Activated CD4-positive, alpha-beta T cell treated with anti-CD3 and anti-CD28 coated beads, Interleukin-10, Interleukin-2, amounts not matched to agents 100 ng/mL and 50 ng/mL, durations not matched to agents 16 hours and 8 hours (primary cell): ENCODE results near the gene LSG1.
A peak's percentile ranks its signal among the peaks of the same experiment; 100 is the strongest.

ENCODE experiments used
- DNase-seq: peaks from one replicate; pipeline ENCODE4 v3.0.0-alpha.2; 2020

The LSG1 gene

DNA sequence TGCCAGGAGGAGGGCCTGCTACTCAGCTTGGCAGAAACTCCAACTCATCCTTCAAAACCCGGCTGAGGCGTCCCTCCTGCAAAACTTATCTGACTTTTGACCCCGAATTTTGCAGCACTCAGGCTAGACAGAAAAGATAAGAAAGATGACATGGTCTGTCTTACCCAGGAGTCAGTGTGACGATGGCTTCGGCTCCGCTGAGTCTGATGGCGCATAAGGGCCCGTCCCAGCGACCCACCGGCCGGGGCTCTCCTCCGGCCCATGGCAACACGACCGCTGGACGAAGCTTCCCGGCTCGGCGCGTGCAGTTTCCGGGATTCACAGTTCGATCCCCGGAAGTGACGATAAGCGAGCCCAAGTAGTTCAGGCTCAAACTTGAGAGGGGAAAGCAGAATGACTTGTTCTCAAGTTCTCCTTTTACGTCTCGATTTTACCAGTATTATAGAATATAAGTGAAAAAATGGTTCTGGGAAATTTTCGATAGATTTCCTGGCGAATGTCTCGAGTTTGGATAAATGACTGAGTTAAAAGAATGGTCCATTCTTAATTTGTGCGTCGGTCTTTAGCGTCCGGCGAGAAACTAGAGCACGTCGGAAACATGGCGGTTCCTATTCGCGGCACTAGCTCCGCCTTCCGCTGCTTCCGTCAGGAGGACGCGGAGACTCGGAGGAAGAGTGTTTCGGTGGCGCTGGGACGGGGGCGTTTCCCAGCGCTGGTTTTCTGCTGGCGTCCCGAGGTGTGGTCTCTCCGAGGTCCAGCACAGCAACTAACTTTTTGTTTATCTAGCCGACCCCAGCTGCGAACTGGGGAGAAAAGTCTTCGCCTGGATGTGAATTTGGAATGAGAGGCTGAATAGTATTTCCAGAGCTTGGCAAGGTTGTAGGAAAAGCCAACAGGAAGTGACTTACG lies at the start of gene LSG1:
Gene LSG1 (minus strand): TSS at position 292 of the 909 bp plus-strand sequence. CDS start 29 bp downstream, at position 263.
- DNase-seq = peak; percentile 93

DNA sequence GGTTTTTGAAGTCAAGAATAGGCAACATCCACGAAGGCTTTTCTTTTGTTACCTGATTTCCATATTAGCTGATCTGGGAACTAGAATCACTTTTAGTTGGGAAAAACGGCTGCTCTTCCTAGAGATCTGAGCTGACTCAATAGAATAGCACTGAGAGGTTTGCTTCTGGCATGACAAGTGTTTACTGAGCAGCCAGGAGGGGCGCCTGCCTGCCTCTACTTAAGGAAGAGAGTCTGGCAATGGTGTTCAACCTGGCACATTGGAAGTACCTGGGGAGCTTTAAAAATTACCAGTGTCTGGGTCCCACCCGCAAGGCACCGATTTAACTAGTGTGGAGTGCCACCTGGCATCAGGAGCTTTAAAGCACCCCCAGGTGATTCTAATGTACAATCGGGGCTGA lies 48.1 kb upstream of the LSG1 start:
- no peak for DNase-seq

DNA sequence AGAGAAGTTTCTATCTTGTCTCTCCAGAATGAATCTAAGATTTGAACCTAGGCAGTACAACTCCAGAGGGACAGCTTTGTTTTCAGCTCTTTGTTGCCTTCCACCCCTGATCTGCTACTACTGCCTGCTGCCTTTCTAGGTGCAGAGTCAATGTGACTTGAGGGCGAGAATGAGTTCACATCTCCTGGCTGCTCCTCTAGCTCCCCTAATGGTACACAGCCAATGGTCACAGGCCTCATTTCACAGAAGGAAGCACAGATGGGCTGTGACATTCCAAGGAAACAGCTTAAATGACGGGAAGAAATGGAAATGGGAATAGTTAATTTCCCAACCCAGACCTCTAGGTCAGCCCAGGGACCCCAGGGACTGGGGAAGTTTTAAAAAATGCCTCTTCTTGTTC lies 46.1 kb upstream of the LSG1 start:
- DNase-seq = no peak

DNA sequence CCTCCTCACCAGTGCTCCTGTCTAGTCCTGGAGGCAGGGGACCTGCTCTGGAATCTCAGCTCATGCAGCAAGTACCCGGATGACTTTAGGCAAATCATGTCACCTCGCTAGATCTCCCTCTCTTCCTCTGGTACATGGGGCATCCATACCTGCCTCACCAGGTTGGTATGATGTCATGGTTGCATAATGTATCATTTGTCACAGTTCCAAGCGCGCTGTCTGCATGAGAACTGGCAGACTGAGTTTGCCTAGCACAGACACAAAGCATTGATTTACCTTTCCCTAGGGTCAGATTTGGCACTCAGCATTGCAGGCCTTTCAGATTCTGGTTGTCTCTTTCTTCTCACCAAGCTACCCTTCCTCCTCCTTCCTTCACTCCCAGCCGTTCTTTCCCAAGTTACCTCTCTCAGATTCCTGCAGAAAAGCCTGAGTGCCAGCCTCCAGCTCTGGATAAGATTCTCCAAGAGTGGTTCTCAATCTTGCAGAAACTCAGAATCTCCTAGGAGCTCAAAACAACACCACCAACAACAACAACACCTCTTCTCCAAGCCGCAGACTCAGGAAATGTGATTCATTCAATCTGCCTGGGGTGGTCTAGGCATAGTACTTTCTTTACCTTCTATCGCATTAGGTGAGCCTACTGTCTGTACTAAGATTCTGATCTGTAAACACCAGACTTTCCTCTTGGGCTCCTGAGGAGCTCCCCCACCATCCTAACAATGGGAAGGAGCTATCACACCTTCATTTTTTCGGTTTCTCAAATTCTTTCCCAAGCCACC lies 43.2 kb upstream of the LSG1 start:
- DNase-seq = peak; percentile 39

DNA sequence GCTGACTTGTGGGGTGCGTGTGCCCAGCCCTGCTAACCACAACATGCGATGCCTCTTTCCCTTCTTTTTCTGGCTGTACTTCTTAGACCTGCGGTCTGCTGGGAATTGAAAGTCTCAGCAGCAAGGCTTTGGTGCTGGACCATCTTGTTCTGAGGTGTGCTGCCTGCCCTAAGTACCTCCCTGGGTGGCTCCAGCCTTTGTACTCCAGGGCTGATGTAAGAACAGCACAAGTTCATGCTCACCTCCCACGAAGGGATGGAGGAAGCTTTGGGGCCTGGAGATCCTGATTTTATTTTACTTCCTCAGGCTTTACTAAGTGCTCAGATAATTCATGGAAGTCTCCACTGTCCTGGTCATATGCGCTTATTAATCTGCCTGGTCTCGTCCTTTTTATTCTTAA lies 42.6 kb upstream of the LSG1 start:
- no peak for DNase-seq

DNA sequence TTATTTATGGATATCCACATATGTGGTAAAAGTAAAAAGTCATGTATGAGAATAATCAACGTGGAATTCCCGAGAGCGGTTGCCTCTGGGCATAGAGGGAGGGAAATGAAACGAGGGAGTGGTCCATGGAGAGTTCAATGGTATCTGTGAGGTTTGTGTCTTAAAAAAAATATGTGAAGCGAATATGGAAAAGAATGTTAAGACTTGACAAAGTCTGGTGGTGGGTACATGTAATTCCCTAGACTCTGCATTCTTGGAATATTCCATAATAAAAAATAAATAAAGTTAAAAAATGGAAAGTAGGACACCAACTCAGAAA lies 42.1 kb upstream of the LSG1 start:
- no peak for DNase-seq

DNA sequence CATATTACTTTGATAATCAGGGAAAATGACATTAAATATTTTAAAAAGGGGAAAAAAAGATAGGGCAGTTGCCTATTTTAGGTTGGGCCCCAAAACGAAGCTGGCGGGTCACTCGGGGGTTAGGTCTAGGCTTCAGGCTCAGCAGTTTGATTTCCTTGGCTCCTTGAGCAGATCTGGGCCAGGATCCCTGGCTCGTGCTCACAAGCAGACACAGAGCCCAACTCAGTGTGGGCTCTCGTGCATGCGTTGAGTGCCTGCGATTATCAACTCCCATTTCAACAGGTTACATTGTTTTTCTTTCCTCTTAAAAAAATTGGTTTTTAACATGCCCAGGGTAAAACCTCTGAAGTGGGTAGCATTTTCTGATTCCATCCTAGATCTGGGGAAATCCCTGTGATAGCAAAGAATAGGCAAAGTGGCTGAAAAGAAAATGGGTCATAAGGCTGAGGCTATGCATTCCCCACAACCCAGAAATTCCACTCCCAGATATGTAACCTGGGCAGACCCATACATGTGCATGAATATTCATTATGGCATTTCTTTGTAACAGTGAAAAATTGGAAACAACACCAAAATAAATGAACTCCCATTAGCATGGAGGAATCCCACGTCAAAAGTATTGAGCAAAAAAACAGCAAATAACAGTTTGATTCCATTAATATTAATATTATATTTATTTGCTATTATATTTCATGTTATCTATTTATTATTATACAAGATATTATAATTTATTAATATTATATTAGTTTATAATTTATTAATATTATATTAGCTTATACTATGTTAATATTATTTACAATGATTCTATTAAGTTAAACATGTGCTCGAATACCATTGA lies 41.5 kb upstream of the LSG1 start:
- no peak for DNase-seq

DNA sequence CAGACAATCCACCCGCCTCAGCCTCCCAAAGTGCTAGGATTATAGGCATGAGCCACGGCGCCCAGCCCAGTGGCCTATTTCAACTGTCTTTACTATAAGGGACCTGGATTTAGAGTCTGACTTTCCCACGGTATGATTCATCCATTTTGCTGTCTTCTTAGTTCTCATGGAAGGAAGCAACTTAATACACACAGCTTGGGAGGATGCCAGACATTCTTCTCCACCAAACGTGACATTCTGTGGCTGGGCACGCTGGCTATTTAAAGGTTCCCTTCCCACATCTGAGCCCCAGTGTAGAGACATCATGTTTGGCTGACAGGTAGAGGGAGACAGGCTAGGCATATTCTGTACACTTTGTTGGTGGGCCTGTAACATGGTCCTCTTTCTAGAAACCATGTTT lies 39.9 kb upstream of the LSG1 start:
- DNase-seq = no peak

DNA sequence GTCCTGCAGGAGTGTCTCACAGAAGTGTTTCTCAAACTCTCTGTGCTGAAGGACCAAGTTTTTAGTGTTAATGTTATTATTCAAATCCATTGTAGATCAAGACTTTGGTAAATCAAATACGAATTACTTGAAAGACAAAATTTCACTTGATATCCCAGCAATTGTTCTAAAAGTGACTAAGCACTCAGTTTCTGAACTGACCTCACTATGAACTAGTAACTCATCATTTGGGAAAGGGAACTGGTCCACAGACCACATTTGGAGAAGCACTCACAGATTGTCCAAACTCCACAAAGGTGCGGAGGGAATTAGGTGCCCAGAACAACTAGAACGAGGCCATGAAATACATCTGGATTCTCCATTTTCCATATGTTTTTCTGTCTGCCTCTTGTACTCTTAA lies 39.3 kb upstream of the LSG1 start:
- no peak for DNase-seq

DNA sequence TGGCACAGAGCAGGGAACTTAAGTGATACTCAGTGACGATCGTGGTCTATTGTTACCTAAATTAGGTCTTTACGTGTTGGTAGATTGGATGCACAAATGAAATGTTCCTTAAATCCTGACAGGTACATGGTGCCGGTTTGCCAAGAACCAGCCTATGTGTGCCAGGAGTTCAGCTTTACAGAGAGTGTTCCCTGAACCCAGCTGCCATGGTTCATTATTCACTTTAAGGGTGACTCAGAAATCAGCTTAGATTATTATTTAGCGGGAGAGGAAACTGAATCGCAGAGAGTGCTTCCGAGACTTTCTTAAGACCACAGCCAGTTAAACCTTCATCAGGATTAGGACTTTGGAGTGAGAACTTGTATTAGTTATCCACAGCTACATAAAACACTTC lies 35.2 kb upstream of the LSG1 start:
- no peak for DNase-seq

DNA sequence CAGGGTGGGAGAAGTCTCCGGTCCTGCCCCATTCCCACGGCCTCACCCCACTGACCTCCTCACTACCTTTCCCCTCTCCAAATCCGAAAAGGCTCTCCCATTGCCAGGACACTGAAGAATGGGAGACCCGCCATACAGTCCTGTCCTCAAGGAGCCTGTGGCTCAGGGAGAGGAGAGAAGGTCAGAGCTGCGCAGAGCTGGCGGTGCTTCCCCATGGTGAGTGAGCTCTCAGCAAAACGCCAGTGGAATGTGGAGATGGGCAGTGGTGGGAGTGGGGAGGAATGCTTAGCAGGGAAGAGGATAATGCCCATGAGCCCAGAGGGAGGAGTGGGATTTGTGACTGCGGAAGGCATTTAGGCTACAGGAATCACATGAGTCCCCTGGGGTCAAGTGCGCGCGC lies 33.8 kb upstream of the LSG1 start:
- DNase-seq = no peak

DNA sequence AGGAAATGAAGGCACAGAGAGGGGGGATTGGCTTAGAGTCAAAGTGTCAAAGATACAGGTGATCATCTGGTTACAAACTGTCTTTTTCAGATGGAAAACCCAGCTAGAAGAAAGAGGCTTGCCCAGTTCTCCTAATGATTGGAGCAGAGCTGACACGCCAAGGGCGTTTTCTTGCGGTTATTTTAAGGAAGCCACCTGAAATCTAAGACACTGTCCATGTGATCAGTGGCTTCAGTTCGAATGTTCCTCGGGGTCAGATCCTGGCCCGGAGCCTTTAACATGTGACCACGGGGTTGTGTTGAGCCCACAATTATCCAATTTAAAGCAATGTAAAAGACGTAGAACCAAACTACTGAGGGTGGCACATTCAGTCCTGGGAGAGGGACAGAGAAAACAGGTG lies 33.2 kb upstream of the LSG1 start:
- DNase-seq = no peak

DNA sequence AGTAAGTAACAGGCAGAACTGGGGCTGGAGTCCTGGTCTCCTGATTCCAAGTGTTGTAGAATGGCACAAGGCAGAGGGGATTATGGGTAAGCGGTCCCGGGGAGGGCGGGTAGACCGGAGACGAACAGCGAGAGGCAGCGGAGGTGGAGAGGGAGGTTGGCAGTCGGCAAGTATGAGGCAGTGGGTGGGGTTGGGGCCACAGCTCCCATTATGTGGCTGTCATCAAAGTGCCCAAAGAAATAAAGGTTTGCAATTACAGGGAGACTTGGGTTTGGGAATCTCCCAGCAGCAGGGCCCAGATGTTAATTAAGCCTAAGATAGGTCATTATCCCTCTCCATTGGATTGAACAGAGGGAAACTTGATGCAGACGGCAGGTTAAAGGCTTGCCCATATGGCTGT lies 30.6 kb upstream of the LSG1 start:
- DNase-seq = no peak

DNA sequence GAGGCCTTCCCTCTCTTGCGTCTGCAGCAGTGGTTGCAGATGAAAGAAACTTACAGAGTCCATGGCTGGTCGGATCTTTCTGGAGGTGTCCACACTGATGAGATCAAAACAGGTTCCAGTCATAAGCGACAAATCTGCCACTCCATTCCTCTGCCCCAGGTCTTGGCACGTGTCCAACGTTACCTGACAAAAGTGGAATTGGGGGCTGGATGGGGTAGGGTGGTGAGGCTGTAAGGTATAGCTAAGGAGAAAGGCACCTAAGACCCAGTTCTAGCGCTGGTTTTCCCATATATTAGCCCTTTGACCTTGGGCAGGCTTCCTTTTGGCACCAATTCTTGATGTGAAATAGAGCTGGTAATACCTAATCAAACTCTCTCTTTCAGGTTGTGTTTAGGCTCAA lies 24.7 kb upstream of the LSG1 start:
- DNase-seq = no peak

DNA sequence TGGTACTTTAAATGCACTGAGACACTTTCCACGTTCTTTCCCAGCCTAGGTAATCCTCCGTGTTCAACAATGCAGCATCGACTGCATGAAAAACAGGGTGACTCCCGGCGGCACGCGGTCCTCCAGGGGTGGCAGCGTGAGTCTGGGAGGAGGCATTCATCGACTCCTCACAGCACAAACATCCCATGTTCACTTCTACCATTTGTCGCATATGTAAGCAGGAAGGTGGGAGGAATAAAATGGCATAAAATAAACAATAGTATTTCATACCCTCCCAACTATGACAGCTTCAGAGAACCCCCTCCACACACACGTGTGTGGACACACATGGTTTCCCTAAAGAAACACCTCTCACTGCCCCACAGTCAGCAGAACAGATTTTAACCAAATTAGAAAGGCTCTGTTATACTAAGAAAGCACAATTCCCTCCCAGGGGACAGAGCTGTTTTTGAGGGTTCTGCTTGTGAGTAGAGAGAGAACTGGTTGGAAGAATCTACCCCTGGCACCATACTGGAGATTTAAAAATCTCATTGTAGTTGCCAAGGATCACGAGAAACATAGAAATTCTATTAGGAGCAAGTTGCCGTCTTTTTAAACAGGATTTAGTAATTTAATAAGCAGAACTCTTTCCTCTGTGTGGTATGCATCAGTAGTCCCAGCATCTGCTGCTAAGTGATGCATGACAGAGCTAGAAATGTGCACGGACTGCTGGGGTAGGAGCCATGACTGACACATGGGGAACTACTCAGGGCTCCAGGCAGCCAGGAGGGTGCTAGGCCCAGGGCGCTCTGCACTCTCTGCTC lies 19.7 kb upstream of the LSG1 start:
- no peak for DNase-seq

DNA sequence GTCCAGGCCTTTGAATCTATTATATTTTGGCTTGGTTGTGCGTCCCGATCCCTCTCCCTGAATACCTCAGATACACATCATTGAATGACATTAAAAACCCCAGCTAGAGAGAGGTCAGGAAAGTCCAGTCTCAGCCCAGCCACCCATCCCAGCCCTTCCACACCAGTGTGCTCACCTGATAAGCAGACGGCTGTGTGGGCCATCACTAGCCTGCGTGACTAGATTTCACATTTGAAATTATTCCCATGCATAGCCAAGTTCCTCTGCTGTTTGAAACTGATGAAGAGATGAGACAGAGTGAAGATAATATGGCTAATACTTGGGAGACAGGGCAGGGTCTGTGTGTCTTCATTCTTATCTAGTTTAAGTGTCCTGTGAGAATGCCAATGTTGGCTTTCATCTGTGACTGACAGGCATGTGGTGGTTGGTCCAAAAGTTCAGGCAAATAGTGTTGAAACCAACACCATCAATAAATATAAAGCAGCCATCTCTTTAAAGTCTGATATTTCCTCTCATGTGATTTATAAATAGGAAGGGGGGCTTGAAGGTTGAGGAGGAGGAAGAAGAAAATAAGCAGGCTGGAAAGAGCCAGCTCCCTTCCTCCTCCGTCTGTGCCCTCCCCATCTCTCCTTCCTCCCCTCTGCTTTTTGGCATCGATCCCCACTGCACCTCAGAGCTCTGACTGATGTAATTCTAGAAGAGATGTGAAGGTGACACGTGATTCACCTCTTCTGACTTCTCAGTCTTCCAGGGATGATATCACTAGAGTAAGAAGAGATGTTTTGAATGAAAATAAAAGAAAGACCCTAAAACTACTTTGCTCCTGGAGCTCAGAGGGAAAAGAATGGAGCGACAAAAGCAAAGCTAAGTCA lies 18.7 kb upstream of the LSG1 start:
- no peak for DNase-seq

DNA sequence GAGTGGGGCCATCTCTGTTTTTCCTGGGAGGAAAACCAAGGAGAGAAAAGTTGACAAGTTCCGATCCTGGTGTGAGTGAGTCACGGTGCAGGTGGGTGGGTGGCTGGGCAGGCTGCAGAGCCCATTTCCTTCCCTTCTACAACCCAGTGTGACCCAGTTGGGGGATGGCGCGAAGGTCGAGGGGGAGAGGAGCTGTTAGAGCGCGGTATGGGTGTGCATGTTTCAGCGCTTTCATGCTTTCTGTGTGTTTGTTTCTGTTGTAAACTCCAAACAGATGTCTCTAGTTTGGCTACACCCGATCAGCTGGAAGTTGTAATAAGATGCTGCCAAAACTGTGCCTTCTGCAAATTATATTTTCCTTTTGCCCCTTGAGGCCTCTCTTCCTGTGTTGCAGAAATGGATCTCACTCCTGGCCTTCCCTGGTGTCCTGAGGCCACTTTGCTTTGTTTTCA lies 17.5 kb upstream of the LSG1 start:
- no peak for DNase-seq

DNA sequence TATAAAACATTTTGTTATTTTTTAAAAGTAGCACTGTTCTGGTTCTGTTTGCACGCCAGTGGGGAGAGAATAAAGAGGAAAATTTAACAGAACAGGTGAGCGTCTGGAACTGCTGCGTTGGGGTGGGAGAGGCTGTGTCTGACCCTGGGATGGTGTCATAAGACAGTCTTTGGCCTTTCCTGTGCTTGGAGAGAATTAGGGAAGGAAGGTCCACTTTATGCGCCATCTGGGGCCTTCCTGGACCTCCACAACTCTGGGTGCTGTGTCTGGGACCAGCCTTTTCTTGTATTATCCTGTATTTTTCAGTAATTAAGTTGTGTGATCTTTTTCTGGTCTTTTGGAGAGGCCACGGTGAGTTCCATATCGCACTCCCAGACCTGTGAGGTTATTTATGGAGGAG lies 17.0 kb upstream of the LSG1 start:
- no peak for DNase-seq

DNA sequence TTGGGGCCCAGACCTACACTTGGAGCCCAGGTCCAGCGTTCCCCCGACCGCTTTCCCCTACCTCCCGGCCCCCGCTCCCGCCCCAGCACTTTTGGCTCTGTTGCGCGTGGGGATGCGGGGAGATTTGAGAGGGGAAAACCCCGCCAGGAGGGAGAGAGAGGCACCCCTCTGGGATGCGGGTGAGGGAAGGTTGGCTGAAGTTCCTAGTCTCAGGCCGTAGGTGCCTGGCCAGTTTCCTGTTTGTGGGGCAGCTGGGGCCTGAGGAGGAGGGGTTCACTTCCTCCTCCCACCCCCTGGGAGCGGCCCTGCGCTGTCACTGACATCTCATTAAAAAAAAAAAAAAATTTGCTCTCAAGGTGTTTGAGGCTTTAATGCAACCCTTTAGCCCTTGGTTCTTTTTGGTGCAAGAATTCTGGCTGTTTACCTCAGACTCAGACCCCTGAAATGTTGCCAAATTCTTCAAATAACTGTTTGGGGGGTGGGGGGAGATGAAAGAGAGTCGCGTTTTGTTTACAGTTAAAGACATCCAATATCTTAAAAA lies 16.3 kb upstream of the LSG1 start:
- DNase-seq = peak; percentile 26

DNA sequence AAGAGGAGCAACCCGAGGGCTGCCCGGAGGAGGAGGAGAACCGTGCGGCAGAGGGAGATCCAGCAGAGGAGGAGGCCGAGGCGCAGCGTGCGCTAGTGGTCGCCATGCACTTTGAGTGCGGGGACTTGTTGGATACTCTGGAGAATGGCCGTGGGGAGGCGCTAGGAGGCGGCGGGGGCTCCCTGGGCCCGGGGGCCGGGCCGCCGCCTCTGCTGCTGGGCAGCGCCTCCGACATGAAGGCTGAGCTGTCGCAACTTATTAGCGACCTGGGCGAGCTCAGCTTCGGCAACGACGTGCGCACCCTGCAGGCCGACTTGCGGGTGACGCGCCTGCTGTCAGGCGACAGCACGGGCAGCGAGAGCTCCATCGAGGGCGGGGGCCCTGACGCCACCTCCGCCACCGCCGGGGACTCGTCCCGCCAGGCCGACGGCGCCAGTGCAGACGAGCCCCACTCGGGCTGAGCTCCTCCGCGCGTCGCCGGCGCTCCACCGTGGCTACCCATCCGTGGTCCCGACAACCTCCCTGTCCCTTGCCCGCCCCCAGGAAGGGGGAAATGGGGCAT lies 15.7 kb upstream of the LSG1 start:
- DNase-seq = peak; percentile 84
